ENCODE measurements around the gene SMARCB1. TPM values are rescaled to one million over a fixed set of nuclear protein-coding genes. Genes with fewer than 3 reads are reported as not detected.

Gene SMARCB1
- total RNA-seq, 1 donor from 2014 or later: 22.1 TPM

DNA sequence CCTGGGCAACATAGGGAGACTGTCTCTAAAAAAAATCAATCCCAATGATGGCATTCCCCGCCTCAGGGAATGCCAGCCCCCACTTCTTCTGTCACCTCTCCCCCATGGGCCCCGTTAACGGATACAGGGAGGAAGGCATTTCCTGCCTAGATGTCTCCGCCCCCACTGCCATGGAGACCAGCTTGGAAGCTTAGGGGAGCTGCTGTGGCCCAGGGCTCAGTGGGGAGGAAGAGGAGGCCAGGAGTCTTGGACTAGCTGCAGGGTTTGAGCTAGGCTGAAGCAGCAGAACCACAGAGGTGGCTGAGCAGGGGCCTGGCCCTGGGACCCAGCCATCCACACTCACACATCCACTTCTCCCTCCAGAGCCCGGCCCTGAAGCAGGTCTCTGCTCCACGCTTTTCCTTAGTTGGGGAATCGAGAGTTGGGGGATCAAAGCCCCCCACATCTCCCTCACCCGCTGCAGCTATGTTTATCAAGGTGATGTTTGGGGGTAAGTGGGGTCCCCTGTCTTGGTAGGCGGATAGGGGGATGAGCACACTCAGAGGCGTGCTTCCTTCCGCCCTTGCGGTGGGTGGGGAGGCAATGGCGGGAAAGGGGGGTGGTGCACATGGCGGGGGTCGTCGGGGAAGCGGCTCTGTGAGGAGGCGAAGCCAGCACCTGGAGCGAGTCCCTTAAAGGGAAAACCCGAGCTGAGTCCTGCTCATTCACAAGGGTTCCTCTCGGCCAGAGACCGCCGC is 23.8 kb upstream of the SMARCB1 start, which contains the start of gene C22orf15:
C22orf15 (plus strand) TSS at position 149 of the 737 bp plus-strand sequence; CDS start at position 466, 317 bp downstream.
- no peak for DNase-seq

DNA sequence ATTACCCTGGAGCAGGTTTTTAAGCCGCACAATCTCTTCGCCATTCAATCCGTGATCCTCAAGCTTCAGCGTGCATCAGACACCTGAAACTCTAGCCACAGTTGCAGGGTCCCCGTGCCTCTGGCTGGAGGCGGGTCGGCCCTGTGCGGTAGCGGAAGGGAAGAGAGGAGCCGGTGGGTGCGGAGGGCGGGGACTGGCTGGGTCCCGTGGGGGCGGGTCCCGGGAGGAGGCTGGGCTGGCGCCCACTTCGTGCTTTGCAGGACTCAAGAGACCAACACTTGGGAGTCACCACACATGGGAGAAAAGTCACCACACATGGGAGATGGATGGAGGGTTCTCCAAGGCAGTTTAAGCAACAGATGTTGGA is 23.2 kb upstream of the SMARCB1 start:
- DNase-seq: no peak

DNA sequence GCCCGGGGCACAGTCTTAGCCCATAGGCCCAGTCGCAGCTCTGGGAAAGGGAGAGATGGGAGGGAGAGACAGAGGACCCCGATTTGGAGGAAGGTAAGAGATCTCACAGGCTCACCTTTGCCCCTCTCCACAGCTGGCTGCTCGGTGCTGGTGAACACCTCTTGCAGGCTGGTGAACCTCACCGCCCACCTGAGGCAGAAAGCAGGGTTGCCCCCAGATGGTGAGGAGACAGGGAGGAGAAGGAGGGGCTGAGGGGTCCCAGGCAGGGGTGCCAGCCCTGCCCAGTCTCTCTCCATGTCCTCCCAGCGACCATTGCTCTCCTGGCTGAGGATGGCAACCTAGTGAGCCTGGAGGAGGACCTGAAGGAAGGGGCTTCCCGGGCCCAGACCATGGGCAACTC is 22.8 kb upstream of the SMARCB1 start:
- no peak for DNase-seq

DNA sequence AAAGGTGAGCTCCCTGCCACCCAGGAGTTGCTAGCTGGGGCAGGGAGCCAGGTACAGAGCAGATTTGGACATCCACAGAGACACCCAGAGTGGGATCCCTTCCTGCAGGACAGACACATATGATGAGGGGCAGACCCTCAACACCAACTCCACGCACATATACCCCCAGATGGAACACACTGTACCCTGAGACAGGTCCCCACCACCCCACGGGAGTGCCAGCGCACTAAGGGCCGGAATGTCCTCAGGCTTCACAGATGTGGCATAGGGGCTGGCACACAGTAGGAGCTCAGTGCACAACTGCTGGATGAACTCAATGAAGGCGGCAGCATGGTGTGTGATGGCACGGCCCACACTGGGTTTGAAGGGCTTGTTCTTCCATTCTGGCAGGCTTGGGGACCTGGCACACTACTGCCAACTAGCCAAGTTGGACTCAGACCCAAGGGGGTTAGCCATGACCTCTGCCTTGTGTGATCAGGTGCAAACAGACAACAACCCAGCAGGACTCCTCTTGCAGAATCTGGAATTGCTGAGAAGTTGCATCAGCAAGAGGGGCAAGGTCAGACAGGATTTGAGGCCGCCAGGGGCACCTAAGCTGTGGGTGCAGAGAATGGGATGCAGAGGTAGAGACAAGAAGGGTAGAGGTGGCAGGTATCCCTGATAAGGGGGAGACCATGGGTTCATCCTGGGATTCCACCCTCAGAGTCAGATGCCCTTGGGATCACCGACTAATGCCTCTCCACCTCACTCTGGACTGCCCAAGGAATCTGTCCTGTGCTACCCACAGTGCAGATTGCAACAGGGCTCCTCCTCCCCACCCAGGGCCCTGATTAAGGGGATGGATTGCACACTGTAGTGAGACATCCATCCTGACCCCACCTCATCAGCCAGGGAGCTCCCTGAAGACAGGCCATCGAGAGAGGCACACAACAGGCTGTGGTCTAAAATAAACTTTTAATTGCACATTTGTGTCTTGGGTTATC is 21.6 kb upstream of the SMARCB1 start:
- no peak for DNase-seq

DNA sequence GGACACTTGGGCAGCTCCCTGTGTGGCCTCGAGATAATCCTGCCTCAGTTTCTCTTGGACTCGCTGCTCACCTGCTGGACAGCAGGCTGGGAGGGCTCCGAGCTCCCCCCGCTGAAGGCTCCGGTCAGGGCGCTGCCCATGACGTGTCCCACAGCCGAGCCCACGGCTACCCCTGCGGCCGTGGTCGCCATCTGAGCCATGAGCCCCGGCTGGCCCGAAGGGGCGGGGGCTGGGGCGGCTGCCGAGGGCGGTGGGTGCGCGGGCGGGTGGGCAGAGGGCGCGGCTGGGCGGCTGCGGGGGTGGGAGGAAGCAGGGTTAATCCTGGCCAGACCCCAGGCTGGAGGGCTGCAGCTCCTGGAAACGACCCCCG is 19.5 kb upstream of the SMARCB1 start:
- DNase-seq: no peak

DNA sequence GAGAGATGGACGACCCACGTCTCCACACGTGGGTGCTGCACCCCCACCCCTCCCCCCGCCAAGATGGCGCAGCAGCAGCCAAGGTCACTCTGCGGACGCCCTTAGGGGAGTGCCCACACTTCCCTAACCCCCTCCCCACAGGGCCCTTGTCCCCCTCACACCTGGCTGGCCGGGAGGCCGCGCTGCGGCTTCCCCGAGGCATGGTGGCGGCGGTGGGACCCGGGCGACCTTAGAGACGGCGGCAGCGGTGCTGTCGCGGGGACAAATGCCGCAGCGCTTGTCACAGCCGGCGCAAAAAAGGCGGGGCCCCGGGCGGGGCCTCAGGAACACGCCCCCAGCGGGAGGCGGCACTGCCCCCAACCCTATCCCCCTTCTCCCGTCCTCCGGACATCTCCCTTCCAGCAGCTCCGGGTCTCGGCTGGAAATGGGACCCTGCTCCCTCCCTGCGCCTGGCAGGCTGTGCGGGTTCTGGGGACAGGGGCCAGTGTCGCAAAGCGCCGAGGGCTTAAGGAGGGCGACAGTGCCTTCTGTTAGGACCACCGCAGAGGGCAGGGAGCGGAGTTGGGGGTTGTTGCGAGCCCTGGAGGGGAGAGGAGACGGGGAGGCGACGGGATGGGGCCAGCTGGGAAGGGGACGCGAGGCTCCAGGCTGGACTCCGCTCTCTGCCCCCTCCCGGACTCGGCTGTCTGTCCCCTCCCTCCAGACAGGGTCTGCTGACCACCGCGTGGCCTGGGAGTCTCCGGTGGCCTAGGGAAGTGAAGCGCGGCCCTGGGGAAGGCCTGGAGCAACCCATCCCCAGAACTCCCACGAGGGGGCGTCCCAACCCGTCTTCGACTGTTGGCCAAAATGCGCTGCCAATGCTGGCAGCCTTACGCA is 18.9 kb upstream of the SMARCB1 start, which contains the start of gene CHCHD10:
CHCHD10 (minus strand) TSS at position 300 of the 876 bp plus-strand sequence; CDS start at position 202, 98 bp downstream.
- peak; percentile 90 for DNase-seq

DNA sequence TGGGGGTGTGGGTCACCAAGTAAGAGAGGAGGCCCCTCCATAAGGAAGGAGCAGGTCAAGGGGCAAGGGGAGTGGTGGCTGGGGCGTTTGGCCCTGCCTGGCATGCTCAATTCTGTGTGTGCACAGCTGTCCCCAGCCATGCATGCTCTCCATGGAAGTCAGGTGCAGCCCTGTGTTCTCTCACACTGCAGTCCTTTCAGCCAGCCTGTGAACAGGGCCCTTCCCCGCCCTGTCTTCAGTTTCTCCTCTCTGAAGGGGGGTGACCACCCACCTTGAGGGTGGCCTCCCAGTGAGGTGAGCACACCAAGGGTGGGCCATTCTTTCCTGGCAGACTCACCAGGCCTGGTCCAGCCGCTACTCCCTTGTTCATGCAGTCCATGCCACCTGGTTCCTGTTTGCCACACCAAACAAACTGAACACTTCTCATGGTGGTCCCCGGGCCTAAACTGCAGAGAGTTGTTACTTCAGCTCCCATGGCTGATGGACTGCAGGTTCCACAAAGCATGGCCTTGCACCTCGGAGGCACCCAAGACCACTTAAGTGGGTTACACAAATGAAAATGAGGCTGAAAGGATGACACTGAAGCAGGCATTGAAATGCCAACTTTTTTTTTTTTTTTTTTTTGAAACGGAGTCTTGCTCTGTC is 17.3 kb upstream of the SMARCB1 start:
- DNase-seq: no peak

DNA sequence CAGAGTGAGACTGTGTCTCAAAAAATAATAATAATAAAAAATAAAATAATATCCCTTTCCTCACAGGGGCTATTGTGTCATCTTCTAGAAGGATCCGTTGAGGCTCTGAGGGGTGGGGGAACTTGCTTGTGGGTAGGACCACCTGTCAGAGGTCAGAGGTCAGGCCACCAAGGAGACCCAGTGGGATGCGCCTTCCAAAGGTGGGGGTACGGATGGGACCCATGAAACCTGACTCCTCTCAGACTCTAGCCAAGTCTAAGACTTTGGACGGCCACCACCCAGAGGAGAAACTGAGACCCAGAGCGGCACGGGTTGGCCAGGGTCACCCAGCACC is 14.5 kb upstream of the SMARCB1 start:
- no peak for DNase-seq

DNA sequence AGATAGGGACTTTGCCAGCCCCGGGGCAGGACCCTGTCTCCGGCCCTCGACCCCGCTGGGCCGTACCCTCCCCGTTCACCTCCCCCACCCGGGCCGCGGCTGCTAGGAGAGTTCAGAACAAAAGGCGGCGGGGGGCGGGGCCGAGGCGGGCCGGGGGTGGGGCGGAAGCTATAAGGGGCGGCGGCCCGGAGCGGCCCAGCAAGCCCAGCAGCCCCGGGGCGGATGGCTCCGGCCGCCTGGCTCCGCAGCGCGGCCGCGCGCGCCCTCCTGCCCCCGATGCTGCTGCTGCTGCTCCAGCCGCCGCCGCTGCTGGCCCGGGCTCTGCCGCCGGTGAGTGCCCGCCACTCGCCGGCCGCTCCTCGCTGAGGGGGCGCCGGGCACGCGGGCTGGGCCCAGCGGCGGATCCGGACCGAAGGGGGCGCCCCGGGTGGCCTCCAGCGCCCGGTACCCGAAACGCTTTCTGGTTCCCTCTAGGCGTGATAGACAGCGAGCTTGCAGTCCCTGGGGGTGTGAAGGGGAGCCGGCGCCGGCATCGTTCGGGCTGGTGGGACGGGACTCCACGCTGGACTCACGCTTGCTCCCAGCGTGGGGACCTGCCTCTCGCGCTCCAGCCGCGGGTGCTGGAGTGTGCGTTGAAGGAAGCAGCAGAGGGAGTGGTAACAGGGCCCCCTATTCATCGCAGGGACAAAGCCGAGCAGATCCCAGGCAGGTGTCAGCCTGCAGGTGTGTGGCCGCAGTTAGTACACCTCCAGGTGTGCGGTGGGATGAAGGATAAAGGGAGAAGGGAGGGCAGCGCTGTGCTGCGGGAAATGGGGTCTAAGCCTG is 13.9 kb upstream of the SMARCB1 start, which contains the start of gene MMP11:
MMP11 (plus strand) TSS at position 201 of the 825 bp plus-strand sequence; CDS start at position 223, 22 bp downstream.
- DNase-seq: peak; percentile 75

DNA sequence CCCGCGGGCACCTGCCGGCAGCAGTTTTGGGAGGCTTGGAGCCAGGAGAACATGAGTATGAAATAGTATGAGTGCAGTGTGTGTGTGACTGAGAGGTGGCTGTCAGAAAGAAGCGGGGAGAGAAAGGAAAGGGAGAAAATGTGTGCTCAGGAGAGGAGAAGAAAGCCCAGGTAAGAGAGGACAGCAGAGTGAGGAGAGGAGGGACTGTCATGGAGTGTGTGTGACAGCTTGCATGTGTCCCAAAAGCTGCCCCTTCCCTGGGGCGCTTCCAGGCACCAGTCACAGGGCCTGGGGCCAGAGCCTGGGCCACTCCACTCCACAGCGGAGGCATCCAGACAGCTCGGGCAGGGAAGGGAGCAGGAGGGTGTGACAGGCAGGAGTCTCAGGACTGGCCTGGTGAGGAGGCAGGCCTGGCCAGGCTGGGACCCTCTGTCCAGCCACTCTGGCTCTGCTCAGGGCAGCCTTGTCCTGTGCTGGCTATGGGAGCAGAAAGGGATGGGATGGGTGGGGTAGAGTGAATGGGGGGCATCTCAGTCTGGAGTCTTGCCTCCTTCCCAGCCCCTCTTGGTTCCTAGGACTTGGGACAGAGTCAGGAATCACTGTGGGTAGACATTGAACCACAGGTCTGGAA is 13.2 kb upstream of the SMARCB1 start:
- DNase-seq: no peak

DNA sequence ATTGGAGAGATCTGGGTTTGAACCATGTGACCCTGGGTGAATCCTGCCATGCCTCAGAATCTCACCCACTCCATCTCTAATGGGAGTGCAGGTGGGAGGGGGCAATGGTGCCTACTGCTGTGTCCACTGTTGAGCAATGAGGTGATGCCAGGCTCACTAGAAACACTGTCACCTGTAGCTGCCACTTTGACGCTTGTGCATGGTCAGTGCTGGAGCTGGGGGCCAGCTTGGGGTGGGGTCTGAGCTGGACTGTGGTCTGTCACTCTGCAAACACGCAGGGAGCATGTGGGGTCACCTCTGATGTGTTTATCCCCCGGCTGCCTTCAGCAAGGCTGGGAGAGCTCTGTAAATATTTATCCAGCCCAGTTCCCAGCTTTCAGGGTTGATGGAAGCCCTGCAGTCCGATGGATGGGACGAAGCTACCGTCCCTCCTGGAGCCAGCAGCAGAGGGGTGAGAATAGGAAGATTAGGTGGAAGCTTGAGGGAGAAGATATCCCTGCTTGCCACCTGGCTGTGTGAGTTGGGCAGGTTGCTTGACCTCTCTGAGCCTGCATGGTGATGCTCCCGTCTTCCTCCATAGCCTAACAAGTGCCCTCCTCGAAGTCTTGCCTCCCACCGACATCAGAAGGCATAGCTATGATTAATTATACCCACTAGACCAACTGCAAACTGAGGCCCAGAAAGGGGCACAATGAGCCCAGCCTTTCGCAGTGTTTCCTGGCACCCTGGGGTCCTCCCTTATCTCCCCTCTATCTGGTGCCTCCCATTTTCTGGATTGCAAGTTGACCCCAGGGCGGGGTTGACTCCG is 12.4 kb upstream of the SMARCB1 start:
- no peak for DNase-seq

DNA sequence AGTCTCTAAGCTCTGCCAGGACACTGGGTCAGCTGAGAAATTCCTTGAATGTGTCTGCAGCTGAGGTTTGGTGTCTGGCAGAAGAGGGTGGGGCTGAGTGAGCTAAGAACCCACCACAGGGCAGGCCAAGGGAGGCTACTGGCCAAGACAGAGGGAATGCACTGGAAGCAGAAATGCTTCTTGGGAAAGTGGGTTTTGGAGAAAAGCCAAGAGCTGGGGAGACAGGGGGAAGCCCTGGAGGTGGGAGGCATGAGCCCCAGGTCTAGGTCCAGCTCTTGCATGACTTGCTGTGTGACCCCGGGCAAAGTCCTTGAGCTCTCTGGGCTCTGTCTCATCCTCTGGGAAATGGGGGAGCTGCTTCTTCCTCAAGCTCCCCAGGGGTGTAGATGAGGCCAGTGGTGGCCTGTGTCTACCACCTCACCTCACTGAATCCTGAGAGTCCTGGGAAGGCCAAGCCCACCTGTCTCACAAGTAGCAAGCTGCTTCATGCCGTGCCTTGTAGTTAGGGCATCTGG is 11.8 kb upstream of the SMARCB1 start:
- DNase-seq: peak; percentile 35

DNA sequence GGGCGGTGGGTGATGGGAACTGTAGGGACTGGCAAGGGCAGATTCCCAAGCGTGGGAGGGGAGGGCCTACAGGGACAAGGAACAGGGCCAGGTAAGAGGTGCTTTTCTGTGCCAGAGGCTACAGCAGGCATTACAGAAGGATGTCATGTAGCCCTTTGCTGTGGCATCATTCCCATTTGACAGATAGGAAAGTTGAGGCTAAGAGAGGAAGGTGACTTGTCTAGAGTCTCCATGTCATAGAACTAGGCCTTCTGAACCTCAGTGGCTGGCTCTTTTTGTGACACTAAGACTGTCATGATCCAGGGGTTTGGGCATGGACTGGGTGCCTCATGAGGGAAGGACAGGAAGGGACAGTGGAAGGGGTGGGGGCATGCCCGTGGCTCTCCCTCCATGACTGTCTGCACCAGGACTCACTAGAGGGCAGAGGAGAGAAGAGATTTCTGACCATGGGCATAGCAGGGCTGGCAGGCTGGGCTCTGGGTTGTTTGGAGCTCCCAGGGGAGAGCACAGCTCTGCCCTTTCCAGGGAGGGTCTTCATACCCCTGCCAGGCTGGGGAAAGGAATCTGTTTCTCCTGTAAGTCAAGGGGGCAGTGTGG is 10.9 kb upstream of the SMARCB1 start:
- no peak for DNase-seq

DNA sequence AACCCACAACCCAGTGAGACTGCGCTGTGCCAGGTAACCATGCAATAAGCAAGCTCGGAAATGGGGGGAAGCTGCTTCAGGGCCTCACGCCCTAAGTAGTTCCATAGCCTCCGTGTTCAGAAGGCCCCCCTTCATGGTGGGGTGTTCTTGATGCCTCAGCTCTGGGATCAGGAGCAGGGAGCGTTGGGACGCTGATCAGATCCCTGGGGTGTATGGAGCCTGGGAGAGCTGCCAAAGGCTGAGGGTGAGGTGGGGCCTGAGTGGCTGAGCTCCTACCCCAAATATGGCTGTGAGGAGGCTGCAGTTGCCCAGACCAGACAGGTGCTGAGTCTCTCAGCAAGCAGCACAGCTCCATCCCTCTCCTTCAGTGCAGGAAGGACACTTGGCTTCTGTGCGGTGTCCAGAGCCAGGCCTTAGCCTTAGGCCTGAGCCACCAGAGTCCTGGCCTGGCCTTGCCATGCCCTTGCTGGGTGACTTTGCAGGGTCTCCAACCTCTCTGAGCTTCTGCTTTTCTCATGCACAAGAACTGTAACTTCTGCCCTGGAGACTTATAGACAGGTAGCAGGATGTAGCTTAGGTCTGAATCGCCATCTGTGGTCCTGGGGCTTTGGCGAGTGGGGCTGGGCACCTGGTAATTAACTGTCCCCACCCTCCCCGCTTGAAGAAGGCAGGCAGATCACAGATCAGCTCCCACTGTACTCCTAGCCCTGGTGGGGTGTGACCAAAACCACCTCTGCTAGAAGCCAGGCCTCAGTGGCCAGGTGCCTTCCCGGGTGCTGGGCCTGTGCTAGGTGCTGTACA is 8.8 kb upstream of the SMARCB1 start:
- peak; percentile 35 for DNase-seq

DNA sequence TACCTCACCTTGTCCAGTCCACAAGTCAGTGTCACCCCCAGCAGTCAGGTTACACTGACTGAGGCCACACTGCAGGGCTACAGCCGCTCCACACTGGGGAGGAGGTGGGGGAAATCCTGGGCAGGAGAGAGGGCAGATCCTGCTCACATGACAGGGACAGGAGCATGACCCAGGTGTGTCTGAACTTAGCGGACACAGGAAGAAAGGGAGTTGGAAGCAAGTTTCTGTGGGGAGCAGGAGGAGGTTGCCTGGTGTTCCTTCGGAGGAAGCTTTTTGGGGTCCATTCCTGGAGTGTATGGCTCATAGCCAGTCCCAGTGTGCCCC is 8.2 kb upstream of the SMARCB1 start:
- DNase-seq: no peak

DNA sequence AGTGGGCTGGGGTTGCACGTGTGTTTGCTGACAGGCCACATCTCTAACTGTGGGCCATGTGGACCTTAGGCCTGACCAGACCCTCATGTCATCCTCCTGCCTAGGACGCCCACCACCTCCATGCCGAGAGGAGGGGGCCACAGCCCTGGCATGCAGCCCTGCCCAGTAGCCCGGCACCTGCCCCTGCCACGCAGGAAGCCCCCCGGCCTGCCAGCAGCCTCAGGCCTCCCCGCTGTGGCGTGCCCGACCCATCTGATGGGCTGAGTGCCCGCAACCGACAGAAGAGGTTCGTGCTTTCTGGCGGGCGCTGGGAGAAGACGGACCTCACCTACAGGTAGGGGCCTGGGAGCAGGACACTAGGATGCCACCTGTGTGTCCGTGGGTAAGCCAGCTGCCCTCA is 7.7 kb upstream of the SMARCB1 start:
- no peak for DNase-seq

DNA sequence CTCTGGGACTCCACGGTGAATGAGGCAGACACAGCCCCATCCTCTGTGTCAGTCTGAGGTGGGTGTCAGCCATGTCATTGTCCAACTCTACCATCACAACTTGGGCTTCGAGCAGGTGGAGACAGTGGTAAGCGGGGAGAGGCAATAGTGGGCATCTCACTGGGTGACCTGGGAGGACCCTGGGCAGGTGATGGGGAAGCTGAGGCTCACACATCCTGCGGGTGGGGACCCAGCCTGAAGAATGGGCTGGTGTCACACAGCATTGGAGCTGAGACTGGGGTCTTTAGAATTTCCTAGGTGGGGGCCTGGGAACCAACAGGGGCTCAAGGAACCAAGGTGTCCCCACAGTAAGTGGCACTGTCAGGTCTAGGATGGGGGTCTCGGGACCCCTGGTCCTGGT is 7.0 kb upstream of the SMARCB1 start:
- DNase-seq: no peak
